Mammary epithelial cell (primary cell): Measurements from ENCODE around the gene IRF8.

Experiments used
- CTCF ChIP-seq, 2 donors: IDR thresholded peaks in 1 of 2; conservative IDR thresholded peaks in 1 of 2; 2 replicates each; pipeline ENCODE4 v1.5.1; 2011 to 2012; ENCODE audit warnings: inconsistent platforms in 2 of 2, low read length in 2 of 2, mild to moderate bottlenecking in 2 of 2, control low read depth in 1 of 2, low read depth in 1 of 2; ENCODE audit not compliant: insufficient read depth in 1 of 2; ENCODE audit errors: extremely low read depth in 1 of 2
- EZH2 ChIP-seq: IDR thresholded peaks from 2 replicates; pipeline ENCODE4 v1.6.1; 2012; ENCODE audit warnings: low read length, inconsistent platforms, borderline replicate concordance

- TF ChIP-seq EZH2 (no peak), CTCF (conservative IDR thresholded peaks at IDR 0.05 in 1 of 2, IDR thresholded peaks at IDR 0.05 in 1 of 2; ENCODE audit: extremely low read depth in 1 of 2, insufficient read depth in 1 of 2, low read depth in 1 of 2, low read length in 2 of 2) (no peak)
Observed at GRCh38 chr16:85917012-85917411, 18.1 kb downstream of the IRF8 start.
